Stimulated activated naive CD4-positive, alpha-beta T cell treated with Interleukin-2 at 50 U/mL for 16 hours (primary cell): ENCODE results near the gene TSPYL4.
"Not testable (repeated sequence)": the region's sequence is repeated elsewhere in the genome, so short reads cannot be mapped to it uniquely, and the experiment has no call there.

Source experiments
- DNase-seq: peaks from one replicate; lab custom pipeline; 2025; lab: John Stamatoyannopoulos, UW

The TSPYL4 gene

DNA sequence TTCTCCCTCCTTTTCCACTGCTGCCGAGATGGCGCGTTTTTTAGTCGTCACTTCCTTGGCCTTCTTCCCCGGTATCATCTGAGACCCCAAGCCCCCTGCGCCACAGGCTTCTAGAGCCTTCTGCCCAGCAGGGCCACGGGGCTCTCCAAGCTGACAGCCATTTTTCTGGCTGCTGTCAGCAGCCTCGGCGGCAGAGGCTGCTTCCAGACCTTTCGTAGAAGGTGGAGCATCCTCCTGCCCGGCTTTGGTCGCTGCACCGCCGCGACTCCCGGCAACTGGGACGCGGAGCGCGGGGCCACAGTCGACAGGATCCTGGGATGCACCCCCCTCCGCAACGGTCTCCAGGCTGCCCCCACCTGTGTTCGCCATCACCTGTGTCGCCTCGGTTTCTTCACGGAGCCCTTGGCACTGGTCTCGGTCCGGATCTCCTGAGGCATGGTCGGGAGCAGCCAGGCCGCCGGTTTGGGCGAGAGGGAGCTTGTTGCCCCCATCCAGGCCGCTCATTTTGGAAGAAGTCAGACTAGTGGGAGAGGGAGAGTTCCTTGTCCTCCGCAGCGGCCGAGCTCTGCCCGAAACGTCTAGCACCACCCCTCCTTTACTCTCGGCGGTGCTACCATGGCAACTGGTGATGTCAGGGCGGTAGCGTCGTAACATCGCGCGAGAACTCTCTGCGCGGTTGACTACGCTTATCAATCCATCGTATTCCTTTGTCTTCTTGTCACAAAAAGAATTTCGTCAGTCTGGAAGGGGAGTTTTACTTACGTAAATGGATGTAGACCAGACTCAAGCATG lies at the start of gene TSPYL4:
TSPYL4 (minus strand) TSS at position 571 of the 792 bp plus-strand sequence; CDS start at position 504, 67 bp downstream.
- DNase-seq = peak; percentile 87

DNA sequence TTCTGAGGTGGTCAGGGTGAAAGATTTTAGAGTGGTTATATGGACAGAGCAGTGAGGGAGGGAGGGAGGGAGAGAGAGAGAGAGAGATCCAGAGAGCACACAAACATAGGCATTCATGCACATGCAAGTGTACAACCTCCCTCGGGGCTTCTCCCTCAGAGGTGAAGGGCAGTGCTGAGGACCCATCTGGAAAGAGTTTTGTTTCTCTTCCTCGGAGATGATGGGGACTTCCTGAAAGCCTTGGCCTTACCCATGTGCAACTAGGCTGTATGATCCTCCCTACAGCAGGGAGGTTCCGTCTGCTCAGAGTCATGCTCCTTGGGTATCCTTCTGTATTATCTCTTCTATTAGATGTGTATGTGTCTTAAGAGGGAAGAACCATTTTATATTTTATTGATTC lies 47.2 kb upstream of the TSPYL4 start:
- DNase-seq = no peak

DNA sequence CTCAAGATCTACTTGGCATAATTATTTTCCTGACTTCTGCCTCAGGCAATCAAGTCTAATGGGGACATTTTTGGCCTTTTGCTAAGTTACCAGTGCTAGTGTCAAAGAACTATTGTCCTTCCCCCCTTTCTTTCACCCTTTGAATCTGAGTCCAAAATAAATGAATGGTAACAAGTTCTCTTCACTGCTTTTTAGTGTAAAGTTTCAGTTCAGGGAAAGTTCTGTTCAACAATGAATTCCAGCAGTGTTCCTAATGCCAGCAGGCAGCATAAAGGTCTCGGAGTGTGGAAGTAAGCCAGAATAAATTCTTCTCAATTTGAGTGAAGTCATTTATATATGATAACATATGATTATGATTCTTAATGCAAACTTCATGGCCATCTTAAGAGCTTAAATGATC lies 46.7 kb upstream of the TSPYL4 start:
- no peak for DNase-seq

DNA sequence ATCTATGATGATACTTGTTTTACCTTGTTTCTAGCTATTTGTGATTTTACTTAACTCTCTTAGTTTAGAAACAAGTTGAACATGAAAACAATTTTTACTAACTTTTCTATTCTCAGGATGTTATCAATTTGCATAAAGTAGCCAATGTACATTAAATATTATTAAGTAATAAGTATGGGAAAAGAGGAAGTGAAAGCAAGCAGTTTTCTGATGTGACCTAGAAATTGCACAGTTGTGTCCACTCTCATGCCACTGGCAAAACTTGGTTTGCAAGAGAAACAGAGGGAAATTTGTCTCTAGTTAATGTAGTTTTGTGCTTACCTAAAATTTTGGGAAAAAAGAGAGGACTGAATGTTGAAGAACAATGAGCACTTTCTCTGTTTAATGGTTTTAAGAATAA lies 45.1 kb upstream of the TSPYL4 start:
- no peak for DNase-seq

DNA sequence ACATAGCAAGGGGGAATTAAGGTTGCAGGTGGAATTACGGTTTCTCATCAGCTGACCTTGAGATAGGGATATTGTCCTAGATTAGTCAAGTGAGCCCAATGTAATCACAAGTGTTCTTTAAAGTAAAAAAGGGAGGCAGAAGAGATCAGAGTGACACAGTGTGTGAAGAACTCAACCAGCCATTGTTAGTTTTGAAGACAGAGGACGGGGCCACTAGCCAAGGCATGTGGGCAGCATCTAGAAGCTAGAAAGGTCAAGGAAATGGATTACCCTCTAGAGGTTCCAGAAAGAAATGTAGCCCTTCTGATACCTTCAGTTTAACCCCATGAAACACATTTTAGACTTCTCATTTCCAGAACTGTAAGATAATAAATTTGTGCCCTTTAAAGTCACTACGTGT lies 44.4 kb upstream of the TSPYL4 start:
- no peak for DNase-seq

DNA sequence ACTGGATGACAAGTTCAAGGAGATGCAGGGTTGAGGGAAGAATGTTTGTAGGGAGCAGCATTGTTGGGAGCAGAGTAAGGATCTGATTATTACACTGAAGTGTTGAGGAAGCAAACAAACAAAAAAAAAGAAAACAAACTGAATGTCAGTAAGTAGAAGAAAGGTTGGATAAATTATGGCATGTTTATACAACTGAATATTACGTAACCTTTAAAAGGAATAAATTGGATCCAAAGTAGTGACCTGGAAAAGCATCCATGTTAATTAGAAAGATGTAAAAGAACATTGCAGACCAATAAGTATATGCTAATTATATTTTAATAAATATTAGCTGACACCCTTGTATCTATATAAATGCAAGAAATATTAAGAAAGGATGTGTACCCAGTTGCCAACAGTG lies 38.7 kb upstream of the TSPYL4 start:
- no peak for DNase-seq

DNA sequence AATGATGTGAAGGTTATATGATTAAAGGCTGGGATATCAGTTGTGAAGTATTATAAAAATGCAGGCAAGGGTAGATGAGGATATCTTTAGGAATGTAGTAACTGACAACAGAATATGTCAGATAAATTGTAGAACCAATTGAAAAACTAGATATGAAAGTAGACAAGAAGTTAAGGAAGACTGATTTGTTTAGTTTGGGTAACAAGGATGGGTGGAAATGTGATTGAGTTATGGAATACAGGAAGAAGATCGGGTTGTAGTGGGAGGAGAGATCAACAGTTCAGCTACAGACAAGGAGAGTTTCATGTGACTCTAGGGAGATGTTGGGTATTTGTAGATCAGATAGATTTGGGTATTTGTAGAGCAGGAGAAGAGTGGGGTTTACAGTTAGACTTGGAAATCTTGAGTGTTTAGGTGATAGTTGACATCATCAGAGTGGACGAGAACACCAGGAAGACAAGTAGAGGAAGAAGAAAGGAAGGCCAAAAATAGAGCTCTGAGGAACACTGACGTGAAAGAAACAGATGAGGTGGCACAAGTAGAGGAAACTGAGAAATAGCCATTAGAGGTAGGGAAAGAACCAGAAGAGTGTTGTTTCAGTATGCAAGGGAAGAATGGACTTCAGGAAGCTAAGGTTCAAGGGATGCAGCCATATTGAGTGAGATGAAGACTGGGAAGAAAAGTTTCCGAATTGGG lies 38.0 kb upstream of the TSPYL4 start:
- DNase-seq = no peak

DNA sequence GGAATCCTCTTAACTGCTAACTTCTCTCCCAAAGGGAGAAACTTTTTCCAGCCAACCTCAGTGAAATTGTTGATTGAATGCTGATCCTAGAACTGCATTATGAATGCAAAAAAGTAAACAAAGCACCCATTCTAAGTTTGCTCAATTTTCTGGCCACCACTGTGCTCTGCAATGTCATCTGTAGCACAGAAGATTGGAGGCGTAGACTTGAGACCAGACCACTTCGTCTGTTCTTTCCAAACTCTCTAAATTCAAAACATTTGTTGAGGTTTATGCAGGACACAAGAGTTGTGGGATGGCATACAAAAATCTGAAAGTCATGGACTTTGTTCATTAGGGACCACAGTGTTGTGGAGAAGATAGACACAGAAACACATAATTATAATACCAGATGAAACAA lies 36.9 kb upstream of the TSPYL4 start:
- DNase-seq = no peak

DNA sequence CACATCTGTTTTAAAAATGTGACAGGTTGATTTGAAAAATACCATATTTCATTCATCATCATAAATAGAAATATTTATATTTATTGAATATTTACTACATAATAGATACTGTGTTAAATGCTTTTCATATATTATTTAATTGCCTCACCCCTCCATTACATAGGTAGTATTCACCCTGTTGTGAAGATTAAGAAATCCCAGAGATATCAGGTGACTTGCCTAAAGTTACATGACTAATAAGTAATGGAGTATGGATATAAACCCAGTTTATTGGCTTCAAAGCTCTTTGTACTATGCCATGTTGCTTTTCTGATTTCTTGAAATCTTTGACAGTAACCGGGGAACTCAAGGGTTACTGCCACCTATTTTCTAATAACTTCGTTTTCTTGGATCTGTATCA lies 36.0 kb upstream of the TSPYL4 start:
- DNase-seq = no peak

DNA sequence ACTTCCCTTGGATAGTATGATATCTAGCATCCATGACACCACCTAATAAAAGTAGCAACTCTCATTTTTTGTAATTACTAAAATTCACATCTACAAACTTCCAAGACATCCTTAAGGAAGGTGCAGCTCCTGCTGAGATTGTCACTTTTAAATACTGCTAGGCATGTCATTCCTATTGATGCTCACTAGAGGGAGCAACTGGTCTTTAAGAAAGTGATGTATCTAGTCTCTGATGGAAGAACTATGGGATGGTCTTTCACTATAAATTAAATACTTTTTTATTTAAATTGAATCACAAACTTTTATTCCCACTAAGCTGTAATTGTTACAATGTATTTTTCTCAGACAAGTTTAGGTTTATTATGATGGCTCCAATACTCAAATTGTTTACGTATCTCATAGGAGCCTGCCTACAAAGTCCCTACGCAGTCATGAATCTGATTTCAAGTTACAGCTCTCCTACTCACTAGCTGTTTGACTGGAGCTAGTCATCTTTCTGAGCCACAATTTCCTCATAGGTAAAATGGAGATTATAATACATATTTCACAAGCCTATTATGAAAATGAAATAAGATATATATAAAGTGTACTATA lies 33.9 kb upstream of the TSPYL4 start:
- no peak for DNase-seq

DNA sequence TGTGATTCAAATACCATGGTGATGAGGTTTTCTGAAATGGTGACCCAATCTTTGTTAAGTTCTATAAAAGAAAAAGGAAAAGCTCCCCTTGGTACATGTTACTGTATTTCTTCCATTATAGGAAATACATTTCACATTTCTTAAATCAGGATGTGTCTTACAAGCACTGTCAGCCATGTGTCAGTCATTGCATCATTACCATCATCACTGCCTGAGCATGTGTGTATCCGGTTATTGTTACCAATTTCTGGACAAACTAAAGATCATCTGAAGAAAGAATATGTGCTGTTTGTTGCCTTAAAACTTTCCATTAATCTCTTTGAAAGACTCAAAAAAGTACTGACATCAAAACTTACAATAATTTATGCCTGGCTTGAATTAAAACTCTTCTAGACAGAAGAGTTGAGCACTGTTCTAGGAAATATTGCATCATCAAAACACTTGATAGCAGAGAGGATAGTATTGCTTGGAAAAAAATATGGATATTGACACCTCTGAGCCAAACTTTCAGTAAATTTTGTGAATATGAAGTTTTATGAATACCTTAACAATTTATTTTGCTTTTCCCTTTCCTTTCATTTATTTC lies 33.0 kb upstream of the TSPYL4 start:
- no peak for DNase-seq

DNA sequence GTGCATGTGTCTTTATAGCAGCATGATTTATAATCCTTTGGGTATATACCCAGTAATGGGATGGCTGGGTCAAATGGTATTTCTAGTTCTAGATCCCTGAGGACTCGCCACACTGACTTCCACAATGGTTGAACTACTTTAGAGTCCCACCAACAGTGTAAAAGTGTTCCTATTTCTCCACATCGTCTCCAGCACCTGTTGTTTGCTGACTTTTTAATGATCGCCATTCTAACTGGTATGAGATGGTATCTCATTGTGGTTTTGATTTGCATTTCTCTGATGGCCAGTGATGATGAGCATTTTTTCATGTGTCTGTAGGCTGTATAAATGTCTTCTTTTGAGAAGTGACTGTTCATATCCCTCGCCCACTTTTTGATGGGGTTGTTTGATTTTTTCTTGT lies 31.1 kb upstream of the TSPYL4 start:
- not testable (repeated sequence) for DNase-seq

DNA sequence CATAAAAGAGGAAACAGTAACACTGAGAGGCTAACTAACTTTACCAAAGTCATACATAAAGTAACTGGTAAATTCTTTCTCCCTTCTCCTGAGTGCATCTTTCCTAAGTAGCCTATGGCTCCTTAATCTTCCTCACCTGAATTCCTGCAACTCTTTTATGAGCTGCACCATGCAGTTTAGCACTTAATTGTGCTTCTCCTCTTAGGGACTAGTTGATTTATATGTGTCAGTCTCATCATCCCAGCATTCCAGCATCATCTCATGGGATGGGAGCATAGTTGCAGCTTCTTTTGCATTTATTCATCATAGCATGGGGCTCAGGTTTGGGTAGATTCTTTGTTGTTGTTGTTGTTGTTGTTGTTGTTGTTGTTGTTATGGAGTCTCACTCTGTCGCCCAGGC lies 29.3 kb upstream of the TSPYL4 start:
- no peak for DNase-seq

DNA sequence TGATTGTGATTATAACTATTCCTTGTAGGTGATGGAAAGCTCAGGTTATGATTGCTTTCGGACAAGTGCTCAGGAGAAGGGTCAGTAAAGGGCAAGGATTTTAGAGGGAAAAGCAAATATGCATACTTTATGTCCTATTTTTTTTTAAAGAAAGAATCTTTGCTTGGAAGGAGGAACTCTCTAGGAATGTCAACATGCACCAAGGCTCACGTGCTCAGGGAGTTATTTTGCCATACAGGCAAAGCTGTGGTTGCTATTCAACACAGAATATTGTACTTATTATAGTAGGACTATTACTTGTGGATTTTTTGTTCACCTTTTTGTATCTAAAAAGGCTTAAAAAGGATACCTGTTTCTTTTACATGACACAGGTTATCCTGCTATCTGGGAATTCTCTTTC lies 28.8 kb upstream of the TSPYL4 start:
- no peak for DNase-seq

DNA sequence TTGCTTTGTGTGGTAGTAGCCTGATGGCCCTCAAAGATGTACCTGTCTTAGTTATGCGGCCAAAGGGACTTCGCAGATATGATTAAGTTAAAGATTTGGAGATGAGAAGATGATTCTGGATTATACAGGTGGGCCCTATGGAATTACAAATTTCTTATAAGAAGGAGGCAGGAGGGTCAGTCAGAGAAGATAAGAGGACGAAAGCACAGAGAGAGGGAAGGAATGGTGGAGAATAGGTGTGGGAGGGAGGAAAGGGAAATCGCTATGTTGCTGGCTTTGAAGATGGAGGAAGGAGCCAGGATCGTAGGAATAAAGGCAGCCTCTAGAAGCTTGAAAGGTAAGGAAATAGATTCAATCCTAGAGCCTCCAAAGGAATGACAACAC lies 27.1 kb upstream of the TSPYL4 start:
- DNase-seq = no peak

DNA sequence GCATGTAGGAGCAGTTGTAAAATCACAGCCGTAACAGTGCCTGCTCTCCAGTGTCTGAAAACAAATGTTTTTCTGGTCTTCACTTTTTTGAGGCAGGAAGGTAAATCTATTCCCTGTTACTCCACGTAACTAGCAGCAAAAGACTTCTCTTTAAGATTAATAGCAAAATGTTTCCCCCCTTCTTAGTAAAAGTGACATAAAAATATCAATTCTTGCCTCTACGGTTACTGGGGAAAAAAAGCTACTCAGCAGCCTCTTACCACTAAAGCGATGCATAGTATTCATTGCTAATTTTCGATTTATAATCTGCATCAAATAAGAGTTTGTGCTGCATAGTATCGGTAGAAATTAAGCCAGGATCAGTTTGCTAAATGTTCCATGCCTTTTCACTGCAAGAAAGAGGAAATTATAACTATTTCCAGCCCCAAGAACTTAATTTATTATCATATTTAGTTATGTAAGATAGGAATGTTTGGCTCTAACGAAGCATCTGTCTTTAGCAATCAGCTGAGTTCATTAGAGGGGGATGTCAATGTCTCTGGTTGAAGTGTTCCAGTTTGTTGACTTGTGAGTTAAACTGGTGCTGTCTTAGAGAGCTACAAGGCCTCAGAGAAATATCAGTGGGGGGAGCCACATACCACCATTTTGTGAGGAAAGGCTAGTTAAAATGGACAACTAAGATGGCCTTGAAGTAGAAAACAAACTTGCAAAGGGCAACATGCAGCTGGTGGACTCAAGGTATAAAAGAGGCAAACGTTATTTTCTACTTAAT lies 26.5 kb upstream of the TSPYL4 start:
- no peak for DNase-seq

DNA sequence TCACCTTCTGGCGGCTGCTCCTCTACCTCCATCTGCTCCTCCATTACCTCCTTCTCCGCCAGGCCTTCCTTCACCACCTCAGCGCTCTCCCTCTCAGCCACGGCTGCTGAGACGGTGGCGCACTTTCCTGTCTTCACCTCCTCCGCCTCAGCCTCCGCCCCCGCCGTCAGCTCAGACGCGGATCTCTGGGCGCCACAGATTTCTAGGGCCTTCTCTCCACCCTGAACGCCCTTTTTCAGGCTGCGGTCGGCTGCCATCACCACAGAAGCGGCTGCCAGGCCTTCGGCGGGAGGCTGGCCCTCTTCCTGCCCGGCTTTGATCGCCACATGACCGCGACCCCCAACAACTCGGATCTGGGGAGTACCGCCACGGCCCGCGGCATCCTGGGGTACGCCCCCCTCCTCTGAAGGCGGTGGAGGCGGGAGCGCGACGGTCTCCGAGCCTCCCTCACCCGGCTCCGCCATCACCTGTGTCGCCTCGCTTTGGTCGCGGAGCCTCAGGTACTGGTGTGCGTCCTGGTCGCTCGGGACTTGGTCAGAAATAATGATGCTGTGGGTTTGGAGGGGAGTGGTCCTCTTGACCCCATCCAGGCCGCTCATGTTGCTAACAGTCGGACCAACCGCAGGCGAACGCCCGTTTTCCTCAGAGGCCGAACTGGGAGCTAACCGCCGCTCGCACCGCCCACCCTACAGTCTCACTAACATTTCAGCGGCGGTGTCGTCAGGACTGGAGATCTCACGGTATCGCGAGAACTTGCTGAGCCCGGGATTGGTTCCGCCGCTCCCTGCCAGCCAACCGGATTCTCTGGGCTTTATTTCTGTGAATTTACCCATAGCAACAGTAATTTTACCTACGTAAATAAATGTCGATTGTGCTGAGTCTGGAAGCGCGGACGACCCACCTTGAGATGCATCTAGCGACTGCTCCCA lies 25.6 kb upstream of the TSPYL4 start, which contains the start of gene TSPYL1:
TSPYL1 (minus strand) TSS at position 699 of the 929 bp plus-strand sequence; CDS start at position 599, 100 bp downstream.
- peak; percentile 93 for DNase-seq

DNA sequence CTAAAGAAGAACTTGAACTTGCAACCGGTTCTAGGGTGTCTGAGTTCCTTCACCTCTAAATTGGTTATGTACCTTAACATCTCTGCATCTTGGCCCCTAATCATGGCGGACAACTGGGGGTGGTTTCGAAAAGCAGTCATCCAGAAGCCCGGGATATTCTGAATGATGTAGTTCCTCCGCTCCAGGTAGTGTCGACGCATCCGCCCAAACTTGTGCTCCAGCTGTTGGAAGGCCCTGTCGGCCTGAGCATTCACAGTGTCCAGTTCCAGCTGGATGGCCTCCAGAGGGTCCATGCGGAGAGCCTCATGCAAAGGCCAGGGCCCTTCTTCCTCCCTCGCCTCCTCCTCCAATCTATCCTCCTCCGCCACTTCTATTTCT lies 25.0 kb upstream of the TSPYL4 start:
- peak; percentile 20 for DNase-seq

DNA sequence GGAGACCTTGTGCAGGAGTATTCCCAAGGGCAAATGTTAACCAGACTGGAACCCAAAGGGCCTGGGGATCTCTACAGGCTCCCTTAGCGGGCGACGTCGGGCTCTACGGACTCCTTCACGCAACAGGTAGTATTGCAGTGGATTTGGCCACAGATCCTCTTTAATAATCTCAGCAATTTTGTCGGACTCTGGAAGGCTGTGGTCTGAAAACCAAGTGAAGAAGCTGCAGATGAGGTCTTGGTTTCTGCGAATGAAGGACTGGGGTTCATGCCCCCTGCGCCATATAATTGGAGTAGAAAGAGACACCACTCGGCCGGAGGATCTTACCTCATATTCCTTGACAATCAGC lies 24.6 kb upstream of the TSPYL4 start:
- no peak for DNase-seq

DNA sequence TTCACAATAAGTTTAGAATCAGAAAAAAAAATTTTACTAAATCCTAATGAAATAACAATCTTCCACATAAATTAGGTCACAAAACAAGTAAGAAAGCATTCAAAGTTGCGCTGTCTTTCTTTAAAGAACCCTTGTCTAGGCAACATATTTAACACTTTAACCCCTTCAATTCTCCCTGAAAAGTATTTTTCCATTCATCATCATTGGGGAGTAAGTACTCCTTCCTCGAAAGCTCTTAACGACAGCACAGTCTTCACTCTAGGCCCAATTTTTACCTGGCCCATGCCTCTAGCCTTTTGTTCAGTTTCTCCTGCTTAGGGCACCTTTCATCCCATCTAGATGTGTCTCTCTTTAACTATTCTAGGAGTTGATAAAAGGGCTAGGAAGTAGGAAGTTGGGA lies 23.2 kb upstream of the TSPYL4 start:
- no peak for DNase-seq

DNA sequence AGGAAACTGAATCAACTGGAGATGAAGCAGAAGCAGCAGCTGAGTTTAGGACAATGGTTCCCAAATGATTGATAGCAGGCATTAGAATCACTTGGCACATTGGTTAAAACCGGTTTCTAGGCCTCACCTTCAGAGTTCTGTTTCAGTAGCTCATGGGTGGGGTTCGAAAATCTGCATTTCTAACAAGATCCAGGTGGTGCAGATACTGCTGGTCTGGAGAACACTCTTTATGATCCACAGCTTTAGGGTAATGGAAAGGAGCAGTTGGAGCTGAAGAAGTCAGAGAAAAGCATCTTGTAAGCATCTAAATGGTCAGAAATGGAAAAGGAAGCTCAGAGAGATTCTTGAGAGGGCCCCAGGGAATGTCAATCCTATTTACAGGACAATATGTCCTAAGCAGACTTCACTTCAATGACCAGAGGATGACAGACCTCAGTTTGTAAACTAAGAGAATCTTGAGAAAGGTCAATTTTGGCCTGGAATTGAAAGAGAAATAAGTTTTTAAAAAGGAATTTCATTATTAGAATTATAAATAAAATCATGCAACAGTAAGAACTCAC lies 17.4 kb upstream of the TSPYL4 start:
- no peak for DNase-seq
